PC-3 (cell line): ENCODE data around the gene DOCK4. TPM values are rescaled to one million over a fixed set of nuclear protein-coding genes. Genes with fewer than 3 reads are reported as not detected.

Experiments used
- ATAC-seq: fragments of 200-7000 bp; cut with Tn5 transposase; 2 replicates; pipeline ENCODE4 v1.9.1; 2020; ENCODE audit warnings: mild to moderate bottlenecking, moderate library complexity
- BruUV-seq: library from RNA; stranded (reverse); fragments of 400-500 nt; replicated peaks from 2 replicates; lab custom pipeline; 2021; lab: Mats Ljungman, UMichigan
- CTCF ChIA-PET: fragments of 300-600 bp; sonication (Branson Sonifier 250); formaldehyde crosslinking; loops from one replicate; lab custom pipeline; 2022; ENCODE audit warnings: antibody characterized with exemption; lab: Charles Lee
- POLR2A ChIA-PET: fragments of 300-600 bp; sonication (Branson Sonifier 250); formaldehyde crosslinking; loops from one replicate; lab custom pipeline; 2022; ENCODE audit warnings: antibody characterized with exemption; ENCODE audit not compliant: unreplicated experiment; lab: Charles Lee
- DNase-seq: peaks from one replicate; pipeline ENCODE4 v3.0.0-alpha.2; 2015
- H2AFZ ChIP-seq: fragments of 300-600 bp; sonication (generic); 2 replicates; pipeline ENCODE4 v1.6.0; 2016; ENCODE audit warnings: antibody characterized with exemption, low read length
- H3F3A ChIP-seq: fragments of 300-600 bp; sonication (generic); one replicate; pipeline ENCODE4 v1.6.0; 2017; ENCODE audit warnings: antibody characterized with exemption, low read length, control low read depth, mild to moderate bottlenecking; ENCODE audit not compliant: unreplicated experiment
- H3K27ac ChIP-seq: fragments of 300-600 bp; sonication (generic); 2 replicates; pipeline ENCODE4 v1.5.1; 2016; ENCODE audit warnings: mild to moderate bottlenecking, low read length
- H3K27me3 ChIP-seq: fragments of 300-600 bp; sonication (generic); 2 replicates; pipeline ENCODE4 v1.6.1; 2016; ENCODE audit warnings: low read length, mixed read lengths
- H3K36me3 ChIP-seq: fragments of 300-600 bp; sonication (generic); 2 replicates; pipeline ENCODE4 v1.6.1; 2016; ENCODE audit warnings: low read depth, mixed run types, low read length, mixed read lengths
- H3K4me1 ChIP-seq: fragments of 300-600 bp; sonication (generic); 2 replicates; pipeline ENCODE4 v1.5.1; 2016; ENCODE audit warnings: low read length; ENCODE audit not compliant: insufficient read depth
- H3K4me2 ChIP-seq: fragments of 300-600 bp; sonication (generic); 2 replicates; pipeline ENCODE4 v1.6.0; 2016; ENCODE audit warnings: low read length
- H3K4me3 ChIP-seq: fragments of 300-600 bp; sonication (generic); 2 replicates; pipeline ENCODE4 v1.5.1; 2016; ENCODE audit warnings: mild to moderate bottlenecking, low read length, mixed read lengths
- H3K79me2 ChIP-seq: fragments of 300-600 bp; sonication (generic); 2 replicates; pipeline ENCODE4 v1.6.1; 2017; ENCODE audit warnings: low read length, mixed read lengths
- H3K9ac ChIP-seq: fragments of 300-600 bp; sonication (generic); 2 replicates; pipeline ENCODE4 v1.6.0; 2016; ENCODE audit warnings: mild to moderate bottlenecking, low read length
- H3K9me2 ChIP-seq: fragments of 300-600 bp; sonication (generic); replicated peaks from 2 replicates; pipeline ENCODE4 v1.6.1; 2016; ENCODE audit warnings: mixed run types, low read length, mixed read lengths
- H3K9me3 ChIP-seq: fragments of 300-600 bp; sonication (generic); 2 replicates; pipeline ENCODE4 v1.6.1; 2016; ENCODE audit warnings: low read length, mixed read lengths
- H4K20me1 ChIP-seq: fragments of 300-600 bp; sonication (generic); 2 replicates; pipeline ENCODE4 v1.6.1; 2016; ENCODE audit warnings: low read length, mixed read lengths
- CTCF ChIP-seq: fragments of 300-600 bp; sonication (generic); conservative IDR thresholded peaks from 2 replicates; pipeline ENCODE4 v1.5.1; 2017; ENCODE audit warnings: antibody characterized with exemption, low read depth, mild to moderate bottlenecking, low read length
- EZH2 ChIP-seq: fragments of 300-600 bp; sonication (generic); IDR thresholded peaks from one replicate; pipeline ENCODE4 v1.6.1; 2017; ENCODE audit warnings: antibody characterized with exemption, mild to moderate bottlenecking, low read length; ENCODE audit not compliant: unreplicated experiment
- EZH2phosphoT487 ChIP-seq: fragments of 300-600 bp; sonication (generic); IDR thresholded peaks from 2 replicates; pipeline ENCODE4 v1.6.1; 2018; ENCODE audit warnings: mild to moderate bottlenecking, antibody characterized with exemption, low read length, borderline replicate concordance
- intact Hi-C: fragments of 100-400 bp; cut with micrococcal nuclease; formaldehyde crosslinking; loops from 2 replicates; pipeline ENCODE4 v1.9.0; 2023
- total RNA-seq: library from RNA; depleted of rRNA; stranded (reverse); fragments of >200 nt; gene quantifications from 2 replicates; pipeline ENCODE4 v1.2.3, GENCODE V29; 2014

Gene DOCK4
- total RNA-seq, 1 experiment from 2014 or later = 25.4 TPM

- no peak for DNase-seq
- H3K79me2 ChIP-seq = no peaks in the 10 kb centered on the region
- CTCF ChIA-PET = no interaction called here
- H3F3A ChIP-seq = no peaks in the 10 kb centered on the region
- TF ChIP-seq EZH2phosphoT487 (no peak), EZH2 (no peak), CTCF (no peak)
- H3K9me2 ChIP-seq = no peaks in the 10 kb centered on the region
- no peaks in the 10 kb centered on the region for H3K27me3 ChIP-seq
- H3K4me3 ChIP-seq = no peak overlapping the region
- H3K9me3 ChIP-seq = no peaks in the 10 kb centered on the region
- H3K4me2 ChIP-seq = no peak overlapping the region
- no peak overlapping the region for H3K9ac ChIP-seq
- no peak overlapping the region for H3K27ac ChIP-seq
- no peaks in the 10 kb centered on the region for H3K4me1 ChIP-seq
- no peaks in the 10 kb centered on the region for H3K36me3 ChIP-seq
- POLR2A ChIA-PET = no interaction called here
- ATAC-seq = no peak
- no TSS peak for BruUV-seq
- H4K20me1 ChIP-seq = no peaks in the 10 kb centered on the region
- H2AFZ ChIP-seq = no peak overlapping the region; the same call in 1 of the 2 replicates
- intact Hi-C loops = no loop called here
Observed at GRCh38 chr7:111694376-111694775, 511.8 kb downstream of the DOCK4 start.

- intact Hi-C loops = no loop called here
- no peaks in the 10 kb centered on the region for H3F3A ChIP-seq
- ATAC-seq (no peak), DNase-seq (no peak)
- no peaks in the 10 kb centered on the region for H4K20me1 ChIP-seq
- H3K27me3 ChIP-seq = no peaks in the 10 kb centered on the region
- no peak overlapping the region for H3K4me2 ChIP-seq
- TF ChIP-seq EZH2 (no peak), EZH2phosphoT487 (no peak), CTCF (no peak)
- no peak overlapping the region for H3K4me3 ChIP-seq
- POLR2A ChIA-PET = no interaction called here
- no peaks in the 10 kb centered on the region for H3K9me3 ChIP-seq
- no peak overlapping the region for H3K27ac ChIP-seq
- BruUV-seq = no TSS peak
- H3K4me1 ChIP-seq = no peaks in the 10 kb centered on the region
- H3K36me3 ChIP-seq = no peaks in the 10 kb centered on the region
- no peak overlapping the region for H2AFZ ChIP-seq
- H3K9ac ChIP-seq = no peak overlapping the region
- H3K79me2 ChIP-seq = no peaks in the 10 kb centered on the region
- CTCF ChIA-PET = no interaction called here
- H3K9me2 ChIP-seq = no peaks in the 10 kb centered on the region
Observed at GRCh38 chr7:111690364-111691111, 515.7 kb downstream of the DOCK4 start.

GRCh38 chr7:111685349-111685748 lies 520.9 kb downstream of the DOCK4 start:
- Histone ChIP-seq H2AFZ (no peak overlapping the region), H3K79me2 (no peaks in the 10 kb centered on the region), H3K9me3 (no peaks in the 10 kb centered on the region), H3F3A (no peaks in the 10 kb centered on the region), H3K4me1 (no peaks in the 10 kb centered on the region), H3K27me3 (no peaks in the 10 kb centered on the region), H3K4me3 (no peak overlapping the region), H3K36me3 (no peaks in the 10 kb centered on the region), H3K4me2 (no peak overlapping the region), H3K27ac (no peak overlapping the region), H4K20me1 (no peaks in the 10 kb centered on the region), H3K9ac (no peak overlapping the region), H3K9me2 (no peaks in the 10 kb centered on the region)
- ChIA-PET POLR2A (no interaction called here), CTCF (no interaction called here)
- intact Hi-C loops = no loop called here
- no TSS peak for BruUV-seq
- TF ChIP-seq EZH2phosphoT487 (no peak), EZH2 (no peak), CTCF (no peak)
- DNase-seq (no peak), ATAC-seq (no peak)
